ENCODE measurements around the gene FAM174B. TPM values are rescaled to one million over a fixed set of nuclear protein-coding genes. Genes with fewer than 3 reads are reported as not detected.

FAM174B gene
- total and polyA plus RNA-seq, 10 of the 15 experiments (the other 5 are each of a cell fraction or from before 2014, with no cell fraction given), result 0.71 to 15.9 (median 4.2) TPM

DNA sequence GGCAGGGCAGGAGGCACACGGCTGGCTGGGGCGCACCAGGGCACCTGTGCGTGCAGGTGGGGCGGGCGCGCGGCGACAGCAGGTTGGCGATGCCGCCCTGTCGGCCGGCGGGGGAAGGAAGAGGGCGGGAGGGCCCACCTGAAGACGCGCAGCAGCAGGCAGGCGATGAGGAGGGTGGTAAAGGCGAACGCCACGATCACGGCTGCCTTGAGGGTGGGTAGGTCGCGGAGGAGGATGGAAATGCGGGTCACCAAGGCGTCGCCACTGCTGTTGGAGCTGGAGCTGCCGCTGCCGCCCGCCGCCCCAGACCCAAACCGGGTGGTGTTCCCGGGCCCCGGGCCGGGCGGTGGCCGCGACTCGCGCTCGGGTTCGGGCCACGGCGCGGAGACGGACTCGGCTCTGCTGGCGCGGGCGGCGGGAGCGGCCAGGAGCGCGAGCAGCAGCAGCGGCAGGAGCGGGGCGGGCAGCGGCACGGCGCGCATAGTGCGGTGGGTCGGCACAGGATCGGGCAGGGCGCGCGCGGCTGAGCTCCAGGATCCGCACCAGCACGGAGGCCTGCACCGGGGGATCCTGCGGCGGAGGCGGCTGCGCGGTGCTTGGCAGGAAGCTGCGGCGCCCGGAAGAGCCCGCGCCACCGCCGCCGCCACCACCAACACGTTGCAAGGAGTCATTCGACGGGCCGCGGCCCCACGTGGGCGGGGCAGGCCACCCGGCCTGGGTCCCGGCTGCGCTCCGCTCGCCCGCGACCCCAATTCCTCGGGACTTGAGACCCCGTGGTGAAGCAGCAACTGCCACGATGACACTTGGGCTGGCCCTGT lies at the start of gene FAM174B (continued):
- TF ChIP-seq, protein P1, sequence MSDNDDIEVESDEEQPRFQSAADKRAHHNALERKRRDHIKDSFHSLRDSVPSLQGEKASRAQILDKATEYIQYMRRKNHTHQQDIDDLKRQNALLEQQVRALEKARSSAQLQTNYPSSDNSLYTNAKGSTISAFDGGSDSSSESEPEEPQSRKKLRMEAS (IDR thresholded peaks at IDR 0.05; ENCODE audit: low read depth, low read length), result peak; percentile 90
- TF ChIP-seq CREB1 (IDR thresholded peaks at IDR 0.05; ENCODE audit: low read depth) (peak; percentile 25; the same call in 1 of the 2 replicates), LARP7 (IDR thresholded peaks at IDR 0.05) (peak; percentile 76), RCOR1 (conservative IDR thresholded peaks at IDR 0.05; ENCODE audit: low read depth, low read length) (no peak), BCL11A (IDR thresholded peaks at IDR 0.05; ENCODE audit: low read depth, low read length) (no peak), GATAD2B (conservative IDR thresholded peaks at IDR 0.05; ENCODE audit: low read depth) (peak; percentile 97; the same call in 1 of the 2 replicates)
- TF ChIP-seq, protein P2, sequence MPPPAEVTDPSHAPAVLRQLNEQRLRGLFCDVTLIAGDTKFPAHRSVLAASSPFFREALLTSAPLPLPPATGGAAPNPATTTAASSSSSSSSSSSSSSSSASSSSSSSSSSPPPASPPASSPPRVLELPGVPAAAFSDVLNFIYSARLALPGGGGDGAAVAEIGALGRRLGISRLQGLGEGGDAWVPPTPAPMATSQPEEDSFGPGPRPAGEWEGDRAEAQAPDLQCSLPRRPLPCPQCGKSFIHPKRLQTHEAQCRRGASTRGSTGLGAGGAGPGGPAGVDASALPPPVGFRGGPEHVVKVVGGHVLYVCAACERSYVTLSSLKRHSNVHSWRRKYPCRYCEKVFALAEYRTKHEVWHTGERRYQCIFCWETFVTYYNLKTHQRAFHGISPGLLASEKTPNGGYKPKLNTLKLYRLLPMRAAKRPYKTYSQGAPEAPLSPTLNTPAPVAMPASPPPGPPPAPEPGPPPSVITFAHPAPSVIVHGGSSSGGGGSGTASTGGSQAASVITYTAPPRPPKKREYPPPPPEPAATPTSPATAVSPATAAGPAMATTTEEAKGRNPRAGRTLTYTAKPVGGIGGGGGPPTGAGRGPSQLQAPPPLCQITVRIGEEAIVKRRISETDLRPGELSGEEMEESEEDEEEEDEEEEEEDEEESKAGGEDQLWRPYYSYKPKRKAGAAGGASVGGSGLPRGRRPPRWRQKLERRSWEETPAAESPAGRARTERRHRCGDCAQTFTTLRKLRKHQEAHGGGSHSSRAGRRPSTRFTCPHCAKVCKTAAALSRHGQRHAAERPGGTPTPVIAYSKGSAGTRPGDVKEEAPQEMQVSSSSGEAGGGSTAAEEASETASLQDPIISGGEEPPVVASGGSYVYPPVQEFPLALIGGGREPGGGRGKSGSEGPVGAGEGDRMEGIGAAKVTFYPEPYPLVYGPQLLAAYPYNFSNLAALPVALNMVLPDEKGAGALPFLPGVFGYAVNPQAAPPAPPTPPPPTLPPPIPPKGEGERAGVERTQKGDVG (CRISPR knock-in tag; IDR thresholded peaks at IDR 0.05), result 0 out of 2 replicates have a peak, but pooled peaks have one; percentile 44
- TF ChIP-seq, protein P3, sequence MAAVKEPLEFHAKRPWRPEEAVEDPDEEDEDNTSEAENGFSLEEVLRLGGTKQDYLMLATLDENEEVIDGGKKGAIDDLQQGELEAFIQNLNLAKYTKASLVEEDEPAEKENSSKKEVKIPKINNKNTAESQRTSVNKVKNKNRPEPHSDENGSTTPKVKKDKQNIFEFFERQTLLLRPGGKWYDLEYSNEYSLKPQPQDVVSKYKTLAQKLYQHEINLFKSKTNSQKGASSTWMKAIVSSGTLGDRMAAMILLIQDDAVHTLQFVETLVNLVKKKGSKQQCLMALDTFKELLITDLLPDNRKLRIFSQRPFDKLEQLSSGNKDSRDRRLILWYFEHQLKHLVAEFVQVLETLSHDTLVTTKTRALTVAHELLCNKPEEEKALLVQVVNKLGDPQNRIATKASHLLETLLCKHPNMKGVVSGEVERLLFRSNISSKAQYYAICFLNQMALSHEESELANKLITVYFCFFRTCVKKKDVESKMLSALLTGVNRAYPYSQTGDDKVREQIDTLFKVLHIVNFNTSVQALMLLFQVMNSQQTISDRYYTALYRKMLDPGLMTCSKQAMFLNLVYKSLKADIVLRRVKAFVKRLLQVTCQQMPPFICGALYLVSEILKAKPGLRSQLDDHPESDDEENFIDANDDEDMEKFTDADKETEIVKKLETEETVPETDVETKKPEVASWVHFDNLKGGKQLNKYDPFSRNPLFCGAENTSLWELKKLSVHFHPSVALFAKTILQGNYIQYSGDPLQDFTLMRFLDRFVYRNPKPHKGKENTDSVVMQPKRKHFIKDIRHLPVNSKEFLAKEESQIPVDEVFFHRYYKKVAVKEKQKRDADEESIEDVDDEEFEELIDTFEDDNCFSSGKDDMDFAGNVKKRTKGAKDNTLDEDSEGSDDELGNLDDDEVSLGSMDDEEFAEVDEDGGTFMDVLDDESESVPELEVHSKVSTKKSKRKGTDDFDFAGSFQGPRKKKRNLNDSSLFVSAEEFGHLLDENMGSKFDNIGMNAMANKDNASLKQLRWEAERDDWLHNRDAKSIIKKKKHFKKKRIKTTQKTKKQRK (IDR thresholded peaks at IDR 0.05; ENCODE audit: low read depth, low read length), result no peak
- TF ChIP-seq, protein P4, sequence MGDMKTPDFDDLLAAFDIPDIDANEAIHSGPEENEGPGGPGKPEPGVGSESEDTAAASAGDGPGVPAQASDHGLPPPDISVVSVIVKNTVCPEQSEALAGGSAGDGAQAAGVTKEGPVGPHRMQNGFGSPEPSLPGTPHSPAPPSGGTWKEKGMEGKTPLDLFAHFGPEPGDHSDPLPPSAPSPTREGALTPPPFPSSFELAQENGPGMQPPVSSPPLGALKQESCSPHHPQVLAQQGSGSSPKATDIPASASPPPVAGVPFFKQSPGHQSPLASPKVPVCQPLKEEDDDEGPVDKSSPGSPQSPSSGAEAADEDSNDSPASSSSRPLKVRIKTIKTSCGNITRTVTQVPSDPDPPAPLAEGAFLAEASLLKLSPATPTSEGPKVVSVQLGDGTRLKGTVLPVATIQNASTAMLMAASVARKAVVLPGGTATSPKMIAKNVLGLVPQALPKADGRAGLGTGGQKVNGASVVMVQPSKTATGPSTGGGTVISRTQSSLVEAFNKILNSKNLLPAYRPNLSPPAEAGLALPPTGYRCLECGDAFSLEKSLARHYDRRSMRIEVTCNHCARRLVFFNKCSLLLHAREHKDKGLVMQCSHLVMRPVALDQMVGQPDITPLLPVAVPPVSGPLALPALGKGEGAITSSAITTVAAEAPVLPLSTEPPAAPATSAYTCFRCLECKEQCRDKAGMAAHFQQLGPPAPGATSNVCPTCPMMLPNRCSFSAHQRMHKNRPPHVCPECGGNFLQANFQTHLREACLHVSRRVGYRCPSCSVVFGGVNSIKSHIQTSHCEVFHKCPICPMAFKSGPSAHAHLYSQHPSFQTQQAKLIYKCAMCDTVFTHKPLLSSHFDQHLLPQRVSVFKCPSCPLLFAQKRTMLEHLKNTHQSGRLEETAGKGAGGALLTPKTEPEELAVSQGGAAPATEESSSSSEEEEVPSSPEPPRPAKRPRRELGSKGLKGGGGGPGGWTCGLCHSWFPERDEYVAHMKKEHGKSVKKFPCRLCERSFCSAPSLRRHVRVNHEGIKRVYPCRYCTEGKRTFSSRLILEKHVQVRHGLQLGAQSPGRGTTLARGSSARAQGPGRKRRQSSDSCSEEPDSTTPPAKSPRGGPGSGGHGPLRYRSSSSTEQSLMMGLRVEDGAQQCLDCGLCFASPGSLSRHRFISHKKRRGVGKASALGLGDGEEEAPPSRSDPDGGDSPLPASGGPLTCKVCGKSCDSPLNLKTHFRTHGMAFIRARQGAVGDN (IDR thresholded peaks at IDR 0.05), result peak; percentile 98
